Kidney (tissue), 14 donors: ENCODE measurements around the gene HOXA4. TPM values are rescaled to one million over a fixed set of nuclear protein-coding genes. Genes with fewer than 3 reads are reported as not detected.
A peak's percentile ranks its signal among the peaks of the same experiment; 100 is the strongest.

Experiments used
- DNase-seq, 5 donors: peaks; one replicate each; pipeline ENCODE4 v3.0.0-alpha.2; 2013 to 2020
- FAIRE-seq: peaks from 2 replicates; lab custom pipeline; 2012; peaks lifted over from hg19 to GRCh38; lab: Jason Lieb, UNC
- H3K27ac ChIP-seq, 2 donors: one replicate each; pipeline ENCODE4 v1.7.0; 2013; ENCODE audit warnings: low read depth in 2 of 2, low read length in 2 of 2, inconsistent platforms in 1 of 2
- H3K27me3 ChIP-seq: one replicate; pipeline ENCODE4 v1.7.1; 2013; ENCODE audit warnings: low read length, inconsistent platforms; ENCODE audit not compliant: control insufficient read depth, insufficient read depth
- H3K36me3 ChIP-seq, 3 donors: one replicate each; pipeline versions ENCODE4 v1.7.0 to v1.7.1; 2013; ENCODE audit warnings: low read length in 3 of 3, control low read depth in 1 of 3, inconsistent platforms in 1 of 3; ENCODE audit not compliant: insufficient read depth in 3 of 3, control insufficient read depth in 2 of 3
- H3K4me1 ChIP-seq, 3 donors: one replicate each; pipeline versions ENCODE4 v1.7.0 to v1.7.1; 2013; ENCODE audit warnings: low read length in 3 of 3, inconsistent platforms in 1 of 3, low read depth in 1 of 3; ENCODE audit not compliant: control insufficient read depth in 2 of 3, insufficient read depth in 2 of 3
- H3K4me3 ChIP-seq, 3 donors: one replicate each; pipeline versions ENCODE4 v1.7.0 to v1.8.1; 2013; ENCODE audit warnings: low read length in 3 of 3, control low read depth in 1 of 3, inconsistent platforms in 1 of 3
- H3K9ac ChIP-seq, 3 donors: one replicate each; pipeline versions ENCODE4 v1.7.0 to v1.7.1; 2013; ENCODE audit warnings: low read length in 3 of 3, control low read depth in 1 of 3, inconsistent platforms in 1 of 3
- H3K9me3 ChIP-seq, 3 donors: one replicate each; pipeline versions ENCODE4 v1.7.0 to v1.7.1; 2013; ENCODE audit warnings: low read length in 3 of 3, control low read depth in 1 of 3, inconsistent platforms in 1 of 3; ENCODE audit not compliant: control insufficient read depth in 2 of 3, insufficient read depth in 1 of 3
- CTCF ChIP-seq: IDR thresholded peaks from 3 replicates; pipeline ENCODE4 v1.5.1; 2012; ENCODE audit warnings: mild to moderate bottlenecking, moderate library complexity, borderline replicate concordance; ENCODE audit not compliant: insufficient read depth; ENCODE audit errors: extremely low read depth
- intact Hi-C: fragments of 100-400 bp; cut with DNase I; formaldehyde crosslinking; loops from one replicate; pipeline ENCODE4 v1.11.1; 2022
- polyA plus RNA-seq: library from polyadenylated mRNA; stranded (reverse); fragments of 350-450 nt; fragmentation: Illumina TruSeq; extraction: RNeasy Lipid Tissue Mini Kit (QIAGEN cat#74804); gene quantifications from one replicate; pipeline ENCODE4 v1.2.3, GENCODE V29; 2014; ENCODE audit warnings: low read depth, low replicate concordance; ENCODE audit not compliant: insufficient read depth
- total RNA-seq: library from RNA; stranded (reverse); fragmentation: NEBNext Ultra II Directional; extraction: Animal tissue kit (Norgen Biotek cat#: 25700); gene quantifications from one replicate; pipeline ENCODE4 v1.2.1, GENCODE V29; 2021
- donor health status: control.
- donor health status: control.
- donor health status: control.
- donor health status: control.
- donor health status: control.
- donor health status: DM: yes; HTN: yes; CAD: no.
- donor health status: Normal renal cell carcinoma (clear cell type).

The HOXA4 gene
- total and polyA plus RNA-seq, 2 donors from 2014 or later = 11.2 to 13.0 TPM

GRCh38 chr7:27144781-27145164 lies 14.2 kb upstream of the HOXA4 start:
- no peak for TF ChIP-seq CTCF
- DNase-seq (peak in 3 of 5 donors; percentile 26 to 73 (median 64)), FAIRE-seq (no peak)
- Histone ChIP-seq H3K9me3 (no peaks in the 10 kb centered on the region), H3K36me3 (peaks cover 2 to 12% (median 7%) of the 10 kb centered on the region in 3 donors), H3K27ac (peak overlapping the region; percentile 97), H3K27me3 (no peaks in the 10 kb centered on the region), H3K9ac (peak overlapping the region in 2 of 3 donors; percentile 48 to 97), H3K4me3 (peak overlapping the region in 1 of 3 donors; percentile 83), H3K4me1 (peaks cover 0 to 14% (median 10%) of the 10 kb centered on the region in 3 donors)
- intact Hi-C loops = no loop called here

GRCh38 chr7:27143950-27144780 lies 13.6 kb upstream of the HOXA4 start:
- DNase-seq = peak in 2 of 5 donors; percentile 23 to 48
- intact Hi-C loops = no loop called here

GRCh38 chr7:27143023-27143949 lies 12.7 kb upstream of the HOXA4 start, which contains the start of gene HOXA5:
TSS of gene HOXA5 (minus strand) at chr7:27143681. CDS start at chr7:27143607, 74 bp downstream.
- peak within 1 kb of the TSS; percentile 97 for H3K27ac ChIP-seq
- peak; percentile 82 for TF ChIP-seq CTCF
- H3K4me1 ChIP-seq = peaks cover 0 to 12% (median 11%) of the 10 kb centered on the region in 3 donors
- H3K9me3 ChIP-seq = no peaks in the 10 kb centered on the region
- intact Hi-C loops = no loop called here
- DNase-seq (peak; percentile 94 to 97 (median 95)), FAIRE-seq (peak; percentile 11)
- peak within 1 kb of the TSS; percentile 73 to 89 (median 75) for H3K4me3 ChIP-seq
- H3K27me3 ChIP-seq = no peaks in the 10 kb centered on the region
- H3K36me3 ChIP-seq = peaks cover 2 to 12% (median 7%) of the 10 kb centered on the region in 3 donors
- peak within 1 kb of the TSS; percentile 64 to 97 (median 94) for H3K9ac ChIP-seq

More at GRCh38 chr7:27143950-27144780, 13.6 kb upstream of the HOXA4 start:
- Histone ChIP-seq H3K9me3 (no peaks in the 10 kb centered on the region), H3K4me1 (peaks cover 0 to 14% (median 9%) of the 10 kb centered on the region in 3 donors), H3K4me3 (peak overlapping the region; percentile 20 to 83 (median 33)), H3K27me3 (no peaks in the 10 kb centered on the region), H3K27ac (peak overlapping the region; percentile 97), H3K9ac (peak overlapping the region in 2 of 3 donors; percentile 22 to 97), H3K36me3 (peaks cover 2 to 12% (median 7%) of the 10 kb centered on the region in 3 donors)
- no peak for FAIRE-seq
- no peak for TF ChIP-seq CTCF
